Left lung (tissue), 10 donors: ENCODE measurements around the gene IGSF3. TPM values are rescaled to one million over a fixed set of nuclear protein-coding genes. Genes with fewer than 3 reads are reported as not detected.
"Not testable (repeated sequence)": the region's sequence is repeated elsewhere in the genome, so short reads cannot be mapped to it uniquely, and the experiment has no call there.

Source experiments
- ATAC-seq: fragments of 200-7000 bp; cut with Tn5 transposase; one replicate; pipeline ENCODE4 v1.9.1; 2020; ENCODE audit warnings: moderate library complexity
- DNase-seq, 4 donors: peaks; one replicate each; pipeline ENCODE4 v3.0.0-alpha.2; 2013 to 2020
- H3K27ac ChIP-seq, 2 donors: fragments of 200-600 bp; sonication (generic) in 1 of 2; one replicate each; pipeline versions ENCODE4 v1.5.0 to v1.8.0; 2020 to 2021
- H3K27me3 ChIP-seq, 2 donors: fragments of 200-600 bp; sonication (generic) in 1 of 2; one replicate each; pipeline versions ENCODE4 v1.5.0 to v1.8.0; 2020 to 2021
- H3K36me3 ChIP-seq, 2 donors: fragments of 200-600 bp; sonication (generic) in 1 of 2; one replicate each; pipeline versions ENCODE4 v1.5.0 to v1.8.0; 2020 to 2021
- H3K4me1 ChIP-seq, 2 donors: fragments of 200-600 bp; one replicate each; pipeline ENCODE4 v1.8.0; 2021
- H3K4me3 ChIP-seq, 2 donors: fragments of 200-600 bp; sonication (generic) in 1 of 2; one replicate each; pipeline versions ENCODE4 v1.5.0 to v1.8.0; 2020 to 2021; ENCODE audit warnings: mild to moderate bottlenecking in 1 of 2
- H3K9me3 ChIP-seq, 2 donors: fragments of 200-600 bp; sonication (generic) in 1 of 2; one replicate each; pipeline versions ENCODE4 v1.5.0 to v1.8.0; 2020 to 2021
- intact Hi-C, 2 donors: fragments of 100-400 bp; cut with DNase I; formaldehyde crosslinking; loops; one replicate each; pipeline versions ENCODE4 v1.11.2 to v1.14.2; 2022
- polyA plus RNA-seq, 6 donors: library from polyadenylated mRNA; unstranded; fragments of 120-200 nt; gene quantifications; one replicate each; pipeline ENCODE4 v1.2.1, GENCODE V29; 2013; ENCODE audit not compliant: insufficient read length in 6 of 6
- total RNA-seq, 2 donors: library from RNA; stranded (reverse); fragmentation: NEBNext Ultra II Directional; extraction: Animal tissue kit (Norgen Biotek cat#: 25700); gene quantifications; one replicate each; pipeline ENCODE4 v1.2.1, GENCODE V29; 2021
- TF ChIP-seq, protein P1 (sequence below), 2 donors: fragments of 200-600 bp; sonication (generic) in 1 of 2; IDR thresholded peaks; one replicate each; pipeline versions ENCODE4 v1.5.0 to v1.8.0; 2021; ENCODE audit warnings: antibody characterized with exemption in 2 of 2
- donor health status: DM: no; HTN: yes; CAD: no.
- donor health status: DM: no; HTN: no; CAD: no.

IGSF3 gene
- total and polyA plus RNA-seq, 8 donors = 12.6 to 52.4 (median 48.5) TPM

DNA sequence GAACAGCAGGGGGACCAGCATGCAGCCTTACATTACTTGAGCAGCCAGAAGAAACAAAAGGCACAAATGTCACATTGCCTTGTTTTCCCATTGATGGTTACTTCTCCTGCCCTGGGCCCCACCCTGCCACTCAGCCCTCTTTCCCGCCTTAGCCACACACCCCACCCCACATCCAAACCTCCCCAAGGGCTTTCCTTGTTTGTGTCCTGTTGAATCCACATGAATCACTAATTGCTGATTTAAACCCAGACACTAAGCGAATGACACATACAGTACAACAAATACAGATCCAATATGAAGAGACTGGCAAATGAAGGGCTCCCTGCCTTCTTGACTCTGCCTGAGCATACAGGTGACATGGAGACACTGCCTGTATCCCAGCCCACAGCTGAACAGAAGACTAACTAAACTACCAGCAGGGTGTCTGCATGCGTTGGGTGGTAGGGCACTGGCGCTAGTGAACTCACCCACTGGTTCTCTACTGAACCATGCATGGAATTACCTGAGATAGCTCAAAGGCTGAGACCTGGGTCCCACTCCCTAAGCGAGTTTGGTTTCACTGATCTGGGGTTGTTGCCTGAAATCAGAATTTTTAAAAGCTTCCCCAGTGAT lies 3.1 kb downstream of the IGSF3 start:
- no peak for ATAC-seq
- no peak overlapping the region for H3K4me3 ChIP-seq
- H3K9me3 ChIP-seq = no peaks in the 10 kb centered on the region
- no peak overlapping the region for H3K27ac ChIP-seq
- TF ChIP-seq, protein P1, sequence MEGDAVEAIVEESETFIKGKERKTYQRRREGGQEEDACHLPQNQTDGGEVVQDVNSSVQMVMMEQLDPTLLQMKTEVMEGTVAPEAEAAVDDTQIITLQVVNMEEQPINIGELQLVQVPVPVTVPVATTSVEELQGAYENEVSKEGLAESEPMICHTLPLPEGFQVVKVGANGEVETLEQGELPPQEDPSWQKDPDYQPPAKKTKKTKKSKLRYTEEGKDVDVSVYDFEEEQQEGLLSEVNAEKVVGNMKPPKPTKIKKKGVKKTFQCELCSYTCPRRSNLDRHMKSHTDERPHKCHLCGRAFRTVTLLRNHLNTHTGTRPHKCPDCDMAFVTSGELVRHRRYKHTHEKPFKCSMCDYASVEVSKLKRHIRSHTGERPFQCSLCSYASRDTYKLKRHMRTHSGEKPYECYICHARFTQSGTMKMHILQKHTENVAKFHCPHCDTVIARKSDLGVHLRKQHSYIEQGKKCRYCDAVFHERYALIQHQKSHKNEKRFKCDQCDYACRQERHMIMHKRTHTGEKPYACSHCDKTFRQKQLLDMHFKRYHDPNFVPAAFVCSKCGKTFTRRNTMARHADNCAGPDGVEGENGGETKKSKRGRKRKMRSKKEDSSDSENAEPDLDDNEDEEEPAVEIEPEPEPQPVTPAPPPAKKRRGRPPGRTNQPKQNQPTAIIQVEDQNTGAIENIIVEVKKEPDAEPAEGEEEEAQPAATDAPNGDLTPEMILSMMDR (IDR thresholded peaks at IDR 0.05) = no peak
- intact Hi-C loops = no loop called here
- no peaks in the 10 kb centered on the region for H3K36me3 ChIP-seq
- peaks cover 6 to 12% of the 10 kb centered on the region in 2 donors for H3K4me1 ChIP-seq
- no peak for DNase-seq
- peaks cover 4 to 69% of the 10 kb centered on the region in 2 donors for H3K27me3 ChIP-seq

DNA sequence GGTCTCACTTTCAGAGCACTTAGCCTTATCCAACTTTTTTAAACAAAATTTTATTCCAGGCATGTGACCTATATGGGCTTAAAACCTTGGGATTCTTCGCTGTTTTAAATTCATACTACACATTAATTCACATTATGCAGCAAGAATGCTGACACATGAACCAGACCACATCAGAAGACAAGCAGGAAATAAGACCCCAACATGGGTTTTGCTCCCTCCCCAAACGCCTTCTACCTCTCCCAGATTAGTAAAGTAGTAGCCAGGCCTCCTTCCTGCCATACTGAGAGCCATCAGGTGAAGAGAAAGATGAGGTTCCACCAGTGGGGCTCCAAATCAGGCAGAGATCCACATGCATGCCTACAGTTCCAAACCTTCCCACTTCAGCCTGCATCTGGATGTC lies 3.7 kb downstream of the IGSF3 start:
- H3K36me3 ChIP-seq = no peaks in the 10 kb centered on the region
- TF ChIP-seq, protein P1 (IDR thresholded peaks at IDR 0.05) = no peak
- H3K27ac ChIP-seq = no peak overlapping the region
- no peak overlapping the region for H3K4me3 ChIP-seq
- H3K9me3 ChIP-seq = no peaks in the 10 kb centered on the region
- peaks cover 6 to 12% of the 10 kb centered on the region in 2 donors for H3K4me1 ChIP-seq
- intact Hi-C loops = no loop called here
- DNase-seq (no peak), ATAC-seq (no peak)
- H3K27me3 ChIP-seq = peaks cover 4 to 64% of the 10 kb centered on the region in 2 donors

DNA sequence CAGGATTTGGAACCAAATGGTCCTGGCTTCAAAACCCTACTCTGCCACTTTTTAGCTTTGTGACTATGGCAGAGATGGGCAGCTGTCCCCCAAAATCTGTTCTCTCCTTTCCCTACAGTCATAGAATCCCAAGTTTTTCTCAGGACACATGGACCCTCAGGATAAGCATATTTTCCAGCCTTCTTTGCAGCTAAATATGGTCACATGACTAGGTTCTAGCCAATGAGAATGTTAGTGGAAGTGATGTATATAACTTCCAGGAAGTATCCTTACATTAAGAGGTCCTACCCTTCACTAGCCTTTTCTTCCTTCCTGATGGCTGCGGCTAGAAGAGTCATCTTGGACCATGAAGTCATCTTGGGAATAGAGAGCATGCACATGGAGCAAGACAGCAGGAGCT lies 5.9 kb downstream of the IGSF3 start:
- no peak overlapping the region for H3K4me3 ChIP-seq
- ATAC-seq (no peak), DNase-seq (no peak)
- no peak overlapping the region for H3K27ac ChIP-seq
- no peaks in the 10 kb centered on the region for H3K9me3 ChIP-seq
- peaks cover 4 to 42% of the 10 kb centered on the region in 2 donors for H3K27me3 ChIP-seq
- TF ChIP-seq, protein P1 (IDR thresholded peaks at IDR 0.05) = no peak
- H3K36me3 ChIP-seq = no peaks in the 10 kb centered on the region
- H3K4me1 ChIP-seq = peaks cover 2 to 5% of the 10 kb centered on the region in 2 donors
- intact Hi-C loops = no loop called here

DNA sequence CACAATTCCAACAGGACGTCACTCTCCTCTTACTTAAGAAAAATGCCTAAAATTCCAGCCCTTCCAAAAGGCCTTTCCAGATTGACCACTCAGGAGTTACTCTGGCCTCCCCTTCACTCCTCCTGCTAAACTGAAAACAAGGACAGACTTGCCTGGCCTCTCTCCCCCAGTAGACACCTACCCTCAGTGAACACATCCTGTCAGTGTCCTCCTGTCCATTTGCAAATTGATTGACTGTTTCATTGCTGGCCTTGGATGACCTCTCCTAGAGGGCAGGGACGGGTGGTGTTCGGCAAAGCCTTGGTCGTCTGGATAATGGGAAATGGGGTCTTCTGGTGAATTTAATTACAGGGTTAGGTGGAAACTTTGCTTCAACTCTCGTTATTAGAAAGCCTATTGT lies 8.9 kb downstream of the IGSF3 start:
- H3K27ac ChIP-seq, intact Hi-C loops, DNase-seq, H3K4me1 ChIP-seq, ATAC-seq, H3K4me3 ChIP-seq, H3K9me3 ChIP-seq, H3K36me3 ChIP-seq: not testable (repeated sequence)
- H3K27me3 ChIP-seq = peaks cover 0 to 12% of the 10 kb centered on the region in 2 donors

DNA sequence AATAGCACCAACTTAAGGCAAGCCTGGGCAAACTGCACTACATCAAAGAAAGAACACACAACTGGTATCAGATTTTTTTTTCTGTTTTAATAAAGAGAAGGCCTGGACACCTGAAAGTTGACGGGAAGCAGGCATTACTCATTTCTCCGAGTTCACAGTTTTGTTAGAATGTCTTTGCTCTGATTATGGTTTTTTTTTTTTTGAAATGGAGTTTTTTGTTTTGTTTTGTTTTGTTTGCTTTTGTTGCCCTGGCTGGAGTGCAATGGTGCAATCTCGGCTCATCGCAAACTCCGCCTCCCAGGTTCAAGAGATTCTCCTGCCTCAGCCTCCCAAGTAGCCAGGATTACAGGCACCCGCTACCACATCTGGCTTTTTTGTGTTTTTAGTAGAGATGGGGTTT lies 9.7 kb downstream of the IGSF3 start:
- H3K4me1 ChIP-seq, H3K36me3 ChIP-seq, H3K4me3 ChIP-seq, DNase-seq, H3K27ac ChIP-seq, H3K9me3 ChIP-seq, H3K27me3 ChIP-seq, ATAC-seq, intact Hi-C loops: not testable (repeated sequence)

DNA sequence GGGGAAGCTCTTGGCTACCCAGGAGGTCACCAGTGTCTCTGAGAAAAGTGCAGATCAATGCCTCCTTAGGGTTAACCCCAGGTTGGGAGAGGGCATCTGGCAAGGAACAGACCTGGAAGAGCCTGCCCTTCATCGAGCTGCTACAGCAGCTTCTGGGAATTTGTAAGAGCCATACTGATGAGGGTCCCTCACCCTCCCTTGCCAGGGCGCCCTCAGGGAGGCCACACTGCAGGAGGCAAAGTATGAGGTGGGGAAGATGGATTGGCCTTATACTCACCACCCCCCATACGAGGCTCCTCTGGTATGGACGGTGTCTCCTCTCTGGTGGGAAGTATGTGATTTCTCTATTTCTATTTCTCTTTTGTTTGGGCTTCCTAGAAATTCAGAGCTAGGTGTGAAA lies 13.2 kb downstream of the IGSF3 start:
- DNase-seq (no peak), ATAC-seq (no peak)

DNA sequence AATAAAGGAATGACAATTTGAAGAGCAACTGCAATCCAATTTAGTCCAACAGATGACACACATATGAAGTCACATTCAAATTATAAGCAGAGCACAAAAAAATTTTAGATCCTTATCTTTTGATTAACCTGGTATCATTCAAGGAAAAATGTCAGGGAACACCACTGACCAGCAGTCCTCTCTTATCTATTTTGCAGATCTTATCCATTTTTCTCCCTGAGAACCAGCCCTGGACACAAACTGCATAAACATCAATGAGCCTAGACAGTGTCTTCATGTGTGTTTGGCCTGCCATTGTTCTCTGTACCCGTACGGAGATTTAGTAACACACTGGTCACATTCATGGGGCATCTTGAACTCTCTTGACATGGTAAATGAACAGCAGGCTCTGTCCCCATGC lies 14.9 kb downstream of the IGSF3 start:
- H3K27me3 ChIP-seq, H3K36me3 ChIP-seq, H3K4me1 ChIP-seq, H3K4me3 ChIP-seq, ATAC-seq, H3K9me3 ChIP-seq, DNase-seq, intact Hi-C loops, H3K27ac ChIP-seq: not testable (repeated sequence)

More for the DNA sequence above, 13.2 kb downstream of the IGSF3 start:
- H3K36me3 ChIP-seq = no peaks in the 10 kb centered on the region
- H3K27ac ChIP-seq = no peak overlapping the region
- intact Hi-C loops = no loop called here
- H3K4me3 ChIP-seq = no peak overlapping the region
- H3K4me1 ChIP-seq = no peaks in the 10 kb centered on the region
- no peaks in the 10 kb centered on the region for H3K9me3 ChIP-seq
- TF ChIP-seq, protein P1 (IDR thresholded peaks at IDR 0.05) = no peak
- no peaks in the 10 kb centered on the region for H3K27me3 ChIP-seq

DNA sequence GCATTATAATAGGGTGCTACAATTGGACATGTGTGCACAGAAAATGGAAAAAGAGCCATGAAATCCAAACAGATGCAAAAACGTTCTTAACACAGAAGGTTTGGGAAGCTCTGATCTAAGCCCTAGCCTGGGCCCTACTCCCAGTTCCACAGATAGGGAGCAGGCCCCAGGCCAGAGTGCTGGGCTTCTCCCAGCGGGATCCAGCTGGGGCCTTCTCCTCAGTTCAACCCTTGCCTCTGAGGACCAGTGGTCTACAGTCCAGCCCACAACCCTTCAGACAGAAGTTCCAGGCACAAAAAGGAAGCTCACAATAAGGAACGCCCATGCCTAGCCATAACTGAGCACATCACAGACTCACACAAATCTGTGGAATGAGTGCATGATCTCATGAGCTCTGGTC lies 16.8 kb downstream of the IGSF3 start:
- ATAC-seq, DNase-seq, intact Hi-C loops, H3K9me3 ChIP-seq, H3K4me3 ChIP-seq, H3K27ac ChIP-seq, H3K4me1 ChIP-seq, H3K36me3 ChIP-seq, H3K27me3 ChIP-seq: not testable (repeated sequence)

DNA sequence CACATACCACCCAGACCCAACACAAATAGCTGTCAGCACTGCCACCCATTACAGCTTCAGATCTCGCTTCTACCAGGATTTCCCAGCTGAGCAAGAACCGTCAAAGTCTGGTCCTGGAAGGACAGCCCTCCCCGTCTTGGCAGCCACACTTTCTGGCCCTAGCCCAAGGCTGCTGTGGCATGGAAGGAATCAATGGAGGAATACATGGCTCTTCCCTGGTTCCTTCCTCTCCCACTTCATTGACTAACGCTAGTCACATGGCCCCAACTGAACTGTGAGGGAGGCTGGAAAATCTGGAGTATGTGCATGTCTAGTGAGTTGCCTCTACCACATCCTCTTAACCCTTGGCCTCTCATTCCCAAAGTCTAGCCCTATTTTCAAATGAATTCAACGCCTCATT lies 18.5 kb downstream of the IGSF3 start:
- DNase-seq, intact Hi-C loops, ATAC-seq, H3K27ac ChIP-seq, H3K9me3 ChIP-seq, H3K4me1 ChIP-seq, H3K4me3 ChIP-seq, H3K36me3 ChIP-seq, H3K27me3 ChIP-seq: not testable (repeated sequence)

DNA sequence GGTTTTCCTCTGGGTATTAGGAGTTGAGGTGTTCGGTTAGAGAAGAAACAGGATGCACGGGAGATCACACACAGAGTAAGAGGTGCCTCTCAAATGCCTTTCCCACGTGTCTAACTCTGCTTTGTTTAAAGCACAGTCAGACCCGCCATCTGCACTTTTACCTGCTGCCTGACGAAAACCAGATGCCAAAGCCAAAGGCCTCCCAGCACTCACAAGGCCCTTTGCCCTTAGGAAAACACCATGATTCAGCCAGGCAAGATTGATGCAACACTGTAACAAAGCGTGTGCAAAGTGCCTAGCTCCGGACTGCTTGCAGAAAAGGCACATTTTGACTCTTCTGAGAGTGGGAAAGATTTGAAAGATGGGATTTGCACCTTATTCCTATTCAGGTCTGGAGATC lies 19.2 kb downstream of the IGSF3 start:
- DNase-seq, H3K36me3 ChIP-seq, H3K9me3 ChIP-seq, H3K27ac ChIP-seq, H3K4me1 ChIP-seq, intact Hi-C loops, ATAC-seq, H3K27me3 ChIP-seq, H3K4me3 ChIP-seq: not testable (repeated sequence)
